H1 (cell line): Measurements from ENCODE around the gene PLD3. TPM values are rescaled to one million over a fixed set of nuclear protein-coding genes. Genes with fewer than 3 reads are reported as not detected.
A peak's percentile ranks its signal among the peaks of the same experiment; 100 is the strongest.

Source experiments
- CTCF ChIA-PET: fragments of 300-600 bp; sonication (Branson Sonifier 250); formaldehyde crosslinking; loops from one replicate; lab custom pipeline; 2021; ENCODE audit not compliant: partially characterized antibody; lab: Charles Lee
- POLR2A ChIA-PET: fragments of 300-600 bp; sonication (Branson Sonifier 250); formaldehyde crosslinking; loops from one replicate; lab custom pipeline; 2021; ENCODE audit warnings: inconsistent platforms; ENCODE audit not compliant: partially characterized antibody; lab: Charles Lee
- DNase-seq, 2 experiments: peaks; one replicate each; pipeline versions ENCODE4 v3.0.0 to v3.0.0-alpha.2; 2010 to 2022; ENCODE audit warnings: low spot score in 2 of 2, low read depth in 1 of 2, mixed read lengths in 1 of 2
- FAIRE-seq: peaks from 2 replicates; lab custom pipeline; 2011; peaks lifted over from hg19 to GRCh38; lab: Jason Lieb, UNC
- H2AFZ ChIP-seq: 2 replicates; pipeline ENCODE4 v1.8.1; 2012; ENCODE audit warnings: low read length, inconsistent platforms
- H2AK5ac ChIP-seq: 2 replicates; pipeline ENCODE4 v1.6.1; 2013; ENCODE audit warnings: low read depth, low read length
- H2BK120ac ChIP-seq: replicated peaks from 2 replicates; pipeline ENCODE3; 2013; ENCODE audit warnings: low read depth, low read length, inconsistent platforms
- H2BK12ac ChIP-seq: 2 replicates; pipeline ENCODE4 v1.6.1; 2013; ENCODE audit warnings: low read depth, low read length
- H2BK15ac ChIP-seq: 2 replicates; pipeline ENCODE4 v1.6.1; 2013; ENCODE audit warnings: low read length
- H2BK20ac ChIP-seq: 2 replicates; pipeline ENCODE4 v1.6.1; 2013; ENCODE audit warnings: low read length
- H2BK5ac ChIP-seq: 2 replicates; pipeline ENCODE4 v1.6.1; 2013; ENCODE audit warnings: low read depth, low read length
- H3K14ac ChIP-seq: 2 replicates; pipeline ENCODE4 v1.6.1; 2013; ENCODE audit warnings: inconsistent platforms; ENCODE audit not compliant: insufficient read length
- H3K18ac ChIP-seq: 2 replicates; pipeline ENCODE4 v1.6.1; 2013; ENCODE audit warnings: low read length; ENCODE audit errors: extremely low read depth
- H3K23ac ChIP-seq: 2 replicates; pipeline ENCODE4 v1.6.1; 2013; ENCODE audit warnings: inconsistent platforms; ENCODE audit not compliant: insufficient read length
- H3K23me2 ChIP-seq: 2 replicates; pipeline ENCODE4 v1.6.1; 2013; ENCODE audit warnings: low read depth, low read length
- H3K27ac ChIP-seq: 2 replicates; pipeline ENCODE4 v1.6.1; 2011; ENCODE audit warnings: low read depth, low read length, inconsistent platforms
- H3K27me3 ChIP-seq, 4 experiments: replicated peaks in 1 of 4; 1 replicate in 1 of 4; 2 replicates in 3 of 4; pipeline versions ENCODE4 v1.6.1 to v1.8.1; 2011 to 2013; ENCODE audit warnings: low read length in 3 of 4, mild to moderate bottlenecking in 3 of 4, inconsistent platforms in 2 of 4, mixed read lengths in 2 of 4, moderate library complexity in 1 of 4; ENCODE audit not compliant: control insufficient read depth in 3 of 4, insufficient read depth in 3 of 4; ENCODE audit errors: extremely low read depth in 1 of 4
- H3K36me3 ChIP-seq, 4 experiments: 2 replicates each; pipeline versions ENCODE4 v1.6.1 to v1.8.1; 2011 to 2013; ENCODE audit warnings: mild to moderate bottlenecking in 4 of 4, low read length in 3 of 4, moderate library complexity in 2 of 4, control low read depth in 1 of 4, inconsistent platforms in 1 of 4; ENCODE audit not compliant: insufficient read depth in 4 of 4, control insufficient read depth in 2 of 4
- H3K4ac ChIP-seq: replicated peaks from 2 replicates; pipeline ENCODE3; 2013; ENCODE audit warnings: low read length, low read depth, mixed read lengths, inconsistent platforms; ENCODE audit not compliant: insufficient read length
- H3K4me1 ChIP-seq, 4 experiments: replicated peaks in 1 of 4; 1 replicate in 1 of 4; 2 replicates in 3 of 4; pipeline versions ENCODE4 v1.6.1 to v1.8.1; 2011 to 2013; ENCODE audit warnings: low read length in 3 of 4, inconsistent platforms in 2 of 4, mixed read lengths in 1 of 4; ENCODE audit not compliant: insufficient read depth in 4 of 4, control insufficient read depth in 3 of 4
- H3K4me2 ChIP-seq, 2 experiments: 2 replicates each; pipeline versions ENCODE4 v1.6.1 to v1.8.1; 2011 to 2013; ENCODE audit warnings: low read depth in 2 of 2, low read length in 2 of 2, control low read depth in 1 of 2, inconsistent platforms in 1 of 2, mild to moderate bottlenecking in 1 of 2; ENCODE audit not compliant: insufficient read depth in 1 of 2
- H3K4me3 ChIP-seq, 4 experiments: fragments of 200-600, 300-600 bp in 1 of 4; sonication (generic), shearing (Covaris generic), sonication (Bioruptor Twin) in 1 of 4; 2 replicates each; pipeline versions ENCODE4 v1.5.1 to v1.8.1; 2011 to 2016; ENCODE audit warnings: low read length in 4 of 4, low read depth in 3 of 4, control low read depth in 2 of 4, inconsistent platforms in 2 of 4, mild to moderate bottlenecking in 2 of 4, mixed read lengths in 1 of 4, moderate library complexity in 1 of 4; ENCODE audit not compliant: insufficient read depth in 2 of 4; ENCODE audit errors: extremely low read depth in 1 of 4
- H3K56ac ChIP-seq: replicated peaks from 2 replicates; pipeline ENCODE3; 2013; ENCODE audit warnings: low read depth, mild to moderate bottlenecking, mixed read lengths, low read length, inconsistent platforms; ENCODE audit not compliant: insufficient read length
- H3K79me1 ChIP-seq: 2 replicates; pipeline ENCODE4 v1.6.1; 2013; ENCODE audit warnings: low read depth, low read length, control low read depth
- H3K79me2 ChIP-seq, 2 experiments: 2 replicates each; pipeline versions ENCODE4 v1.6.1 to v1.8.1; 2012 to 2013; ENCODE audit warnings: low read length in 2 of 2, mild to moderate bottlenecking in 2 of 2, inconsistent platforms in 1 of 2; ENCODE audit not compliant: insufficient read depth in 2 of 2, control insufficient read depth in 1 of 2
- H3K9ac ChIP-seq, 4 experiments: replicated peaks in 1 of 4; 1 replicate in 1 of 4; 2 replicates in 3 of 4; pipeline versions ENCODE4 v1.6.1 to v1.8.1; 2011 to 2013; ENCODE audit warnings: low read depth in 3 of 4, low read length in 3 of 4, control low read depth in 2 of 4, mild to moderate bottlenecking in 2 of 4, moderate library complexity in 2 of 4, inconsistent platforms in 1 of 4; ENCODE audit errors: extremely low read depth in 1 of 4
- H3K9me3 ChIP-seq, 2 experiments: 2 replicates each; pipeline versions ENCODE4 v1.6.1 to v1.8.1; 2012 to 2013; ENCODE audit warnings: mild to moderate bottlenecking in 2 of 2, moderate library complexity in 2 of 2, control low read depth in 1 of 2, inconsistent platforms in 1 of 2, low read depth in 1 of 2, low read length in 1 of 2, mixed read lengths in 1 of 2; ENCODE audit not compliant: insufficient read depth in 2 of 2
- H4K20me1 ChIP-seq, 2 experiments: replicated peaks in 1 of 2; 2 replicates each; pipeline versions ENCODE3 to v1.8.1; 2011 to 2013; ENCODE audit warnings: inconsistent platforms in 2 of 2, low read length in 2 of 2, mild to moderate bottlenecking in 1 of 2; ENCODE audit not compliant: insufficient read depth in 2 of 2, control insufficient read depth in 1 of 2
- H4K5ac ChIP-seq: 2 replicates; pipeline ENCODE4 v1.6.1; 2013; ENCODE audit warnings: low read length, low read depth, mixed read lengths, inconsistent platforms; ENCODE audit not compliant: insufficient read length
- H4K8ac ChIP-seq: 2 replicates; pipeline ENCODE4 v1.8.0; 2013; ENCODE audit warnings: mild to moderate bottlenecking, moderate library complexity, low read length, inconsistent platforms; ENCODE audit not compliant: insufficient read depth; ENCODE audit errors: extremely low read depth
- H4K91ac ChIP-seq: replicated peaks from 2 replicates; pipeline ENCODE3; 2013; ENCODE audit warnings: low read length, mixed read lengths, inconsistent platforms; ENCODE audit not compliant: insufficient read length
- ATF3 ChIP-seq: IDR thresholded peaks from 2 replicates; pipeline ENCODE4 v1.6.1; 2011; ENCODE audit warnings: low read depth, mild to moderate bottlenecking, low read length; ENCODE audit not compliant: insufficient read depth
- BACH1 ChIP-seq: IDR thresholded peaks from 2 replicates; pipeline ENCODE4 v1.6.1; 2012; ENCODE audit warnings: low read length, improper control_type of control experiment
- CBX5 ChIP-seq: fragments of 300-800, 300-1000 bp; sonication (generic); IDR thresholded peaks from 2 replicates; pipeline ENCODE4 v1.7.1; 2016; ENCODE audit warnings: antibody characterized with exemption, low read length, low read depth
- CBX8 ChIP-seq: fragments of 300-800, 300-1000 bp; sonication (generic); IDR thresholded peaks from 2 replicates; pipeline ENCODE4 v1.7.1; 2016; ENCODE audit warnings: low read depth, low read length, borderline replicate concordance
- CHD1 ChIP-seq: IDR thresholded peaks from 2 replicates; pipeline ENCODE4 v1.6.1; 2012; ENCODE audit warnings: low read depth, low read length, improper control_type of control experiment
- CREB1 ChIP-seq: IDR thresholded peaks from 2 replicates; pipeline ENCODE4 v1.6.1; 2012; ENCODE audit warnings: inconsistent platforms
- CTCF ChIP-seq, 3 experiments: IDR thresholded peaks; 1 replicate in 2 of 3; 2 replicates in 1 of 3; pipeline versions ENCODE4 v1.5.1 to v1.6.1; 2011; ENCODE audit warnings: low read length in 3 of 3, mild to moderate bottlenecking in 3 of 3, inconsistent platforms in 2 of 3, low read depth in 1 of 3, moderate library complexity in 1 of 3; ENCODE audit not compliant: insufficient read depth in 1 of 3; ENCODE audit errors: control extremely low read depth in 1 of 3
- POU5F1 ChIP-seq: IDR thresholded peaks from 2 replicates; pipeline ENCODE4 v1.6.1; 2011; ENCODE audit warnings: low read depth, mild to moderate bottlenecking, low read length, moderate library complexity
- SP1 ChIP-seq: IDR thresholded peaks from 2 replicates; pipeline ENCODE4 v1.6.1; 2011; ENCODE audit warnings: low read depth, low read length
- TAF1 ChIP-seq: IDR thresholded peaks from 2 replicates; pipeline ENCODE4 v1.6.1; 2011; ENCODE audit warnings: mild to moderate bottlenecking, low read depth, low read length
- ZNF274 ChIP-seq: IDR thresholded peaks from 2 replicates; pipeline ENCODE4 v1.7.0; 2012; ENCODE audit warnings: low read length, borderline replicate concordance; ENCODE audit errors: extremely low read depth
- WGBS, 2 experiments: shearing (Covaris generic) in 1 of 2; methylation state at CpG; one replicate each; pipeline versions ENCODE4 v1.1.6 to v1.1.7; 2013 to 2015; ENCODE audit warnings: low lambda C conversion rate in 2 of 2, mixed read lengths in 2 of 2, inconsistent platforms in 1 of 2, low coverage in 1 of 2, missing lambda C conversion rate in 1 of 2; ENCODE audit not compliant: insufficient replicate concordance in 2 of 2, insufficient coverage in 1 of 2, insufficient read length in 1 of 2; ENCODE audit errors: extremely low coverage in 1 of 2, missing lambda C conversion rate in 1 of 2; 5-methylcytosine and 5-hydroxymethylcytosine counted together
- polyA plus RNA-seq, 7 experiments: library from polyadenylated mRNA; depleted of rRNA in 3 of 7; stranded (reverse) in 5 of 7; unstranded in 2 of 7; fragments of >200 nt in 5 of 7; fragments of 200-250 nt in 2 of 7; gene quantifications; 1 replicate in 5 of 7; 2 replicates in 1 of 7; 4 replicates in 1 of 7; pipeline versions ENCODE4 v1.2.1 to v1.2.3, GENCODE V29; 2011 to 2013; ENCODE audit warnings: missing spikeins in 2 of 7, mixed read lengths in 2 of 7
- total RNA-seq: library from RNA; stranded (reverse); fragmentation: NEBNext Ultra II Directional; extraction: Animal tissue kit (Norgen Biotek cat#: 25700); gene quantifications from 2 replicates; pipeline ENCODE4 v1.2.1, GENCODE V29; 2021

The PLD3 gene
- total and polyA plus RNA-seq, 2 of the 8 experiments (the other 6 are each of a cell fraction or from before 2014, with no cell fraction given), result 180 to 543 TPM

DNA sequence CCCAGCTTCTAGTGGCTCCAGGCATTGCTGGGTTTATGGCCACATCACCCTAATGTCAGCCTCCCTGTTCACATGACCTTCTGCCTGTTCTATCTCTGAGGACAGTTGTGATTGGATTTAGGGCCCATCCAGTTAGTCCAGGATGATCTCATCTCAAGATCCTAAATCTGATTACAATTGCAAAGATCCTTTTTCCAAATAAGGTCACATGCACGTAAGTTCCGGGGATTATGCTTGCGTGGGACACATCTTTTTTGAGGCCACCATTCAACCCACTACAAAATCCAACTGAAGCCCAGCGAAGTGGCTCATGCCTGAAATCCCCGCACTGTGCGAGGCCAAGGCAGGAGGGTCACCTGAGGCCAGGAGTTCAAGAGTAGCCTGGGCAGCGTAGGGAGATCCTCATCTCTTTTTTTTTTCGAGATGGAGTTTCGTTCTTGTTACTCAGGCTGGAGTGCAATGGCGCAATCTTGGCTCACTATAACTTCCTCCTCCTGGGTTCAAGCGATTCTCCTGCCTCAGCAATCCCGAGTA is 12.3 kb downstream of the PLD3 start:
- no peak overlapping the region for H2BK12ac ChIP-seq
- H3K4me1 ChIP-seq, result peaks cover 0 to 2% (median 0%) of the 10 kb centered on the region in 4 experiments; a peak in 2 of 7 replicates
- no peak overlapping the region for H4K5ac ChIP-seq
- peak overlapping the region; percentile 2; the same call in 1 of the 2 replicates for H4K8ac ChIP-seq
- no peak overlapping the region for H3K9ac ChIP-seq
- no peak overlapping the region for H3K4ac ChIP-seq
- H4K20me1 ChIP-seq, result peaks cover 0 to 5% of the 10 kb centered on the region in 2 experiments
- H3K79me2 ChIP-seq, result no peaks in the 10 kb centered on the region
- H3K18ac ChIP-seq, result no peak overlapping the region
- ChIA-PET CTCF (no interaction called here), POLR2A (interaction anchor here (1.0 to 1.3 kb wide), 2 partner anchors 21 to 35 kb away, joined by 3 read pairs; no protein-coding TSS in a partner anchor)
- no peak overlapping the region for H4K91ac ChIP-seq
- H3K14ac ChIP-seq, result no peak overlapping the region
- H2AK5ac ChIP-seq, result no peak overlapping the region
- no peak overlapping the region for H3K27ac ChIP-seq
- H3K36me3 ChIP-seq, result no peaks in the 10 kb centered on the region
- H2BK5ac ChIP-seq, result no peak overlapping the region
- no peak overlapping the region for H3K4me2 ChIP-seq
- H2AFZ ChIP-seq, result no peak overlapping the region
- no peak overlapping the region for H2BK20ac ChIP-seq
- H3K4me3 ChIP-seq, result no peak overlapping the region
- H3K23ac ChIP-seq, result no peak overlapping the region
- DNase-seq (no peak), FAIRE-seq (no peak)
- H2BK15ac ChIP-seq, result no peak overlapping the region
- H3K27me3 ChIP-seq, result no peaks in the 10 kb centered on the region
- 93% methylated on average over 11 of the region's 12 CpGs; no CpG with 5 or more reads in 1 of the 2 experiments for WGBS, 2 experiments
- no peak overlapping the region for H3K56ac ChIP-seq
- peaks cover 2% of the 10 kb centered on the region for H3K23me2 ChIP-seq
- no peaks in the 10 kb centered on the region for H3K9me3 ChIP-seq
- H2BK120ac ChIP-seq, result no peak overlapping the region
- H3K79me1 ChIP-seq, result no peaks in the 10 kb centered on the region; the same call in 1 of the 2 replicates
- TF ChIP-seq CHD1 (no peak), SP1 (no peak), ZNF274 (no peak), ATF3 (no peak), CBX8 (no peak), POU5F1 (no peak), CBX5 (no peak), TAF1 (no peak), BACH1 (no peak), CREB1 (no peak), CTCF (IDR thresholded peaks at IDR 0.05; ENCODE audit: control extremely low read depth in 1 of 3, insufficient read depth in 1 of 3, low read depth in 1 of 3, low read length in 3 of 3) (no peak)
